HL-60/S4 treated with retinoic acid at 250 ng/mL for 4 days and 3 days (cell line): Measurements from ENCODE around the gene AIRE.

Source experiments
- in situ Hi-C: fragments of 300-500 bp; cut with MboI; formaldehyde crosslinking; loops from 2 replicates; pipeline ENCODE4 v1.7.0; 2022; ENCODE audit warnings: low sequenced_read_pairs

The AIRE gene

DNA sequence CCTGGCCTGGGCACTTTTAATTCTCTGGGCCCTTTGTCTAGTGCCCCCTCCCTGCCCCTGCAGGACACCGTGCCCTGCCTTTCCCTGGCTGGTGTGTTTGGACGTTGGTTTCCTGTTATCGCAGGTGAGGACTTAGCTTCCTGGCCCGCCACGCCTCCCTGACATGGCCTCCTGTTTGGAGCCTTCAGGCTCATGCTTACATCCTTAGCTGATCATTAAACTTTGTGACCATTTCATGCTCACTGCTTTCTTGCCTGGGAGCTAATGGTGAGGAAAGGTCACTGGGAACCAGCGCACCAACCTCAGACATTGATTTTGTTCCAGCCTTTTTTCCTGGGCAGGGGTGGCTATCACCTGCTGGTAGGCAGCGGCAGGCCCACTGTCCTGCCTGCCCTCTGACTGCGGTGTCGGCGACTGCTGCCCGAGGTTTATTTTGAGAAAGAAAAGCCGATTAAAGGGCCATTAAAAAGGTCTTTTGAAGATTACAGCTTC lies 17.9 kb downstream of the AIRE start:
- in situ Hi-C loops = no loop called here

DNA sequence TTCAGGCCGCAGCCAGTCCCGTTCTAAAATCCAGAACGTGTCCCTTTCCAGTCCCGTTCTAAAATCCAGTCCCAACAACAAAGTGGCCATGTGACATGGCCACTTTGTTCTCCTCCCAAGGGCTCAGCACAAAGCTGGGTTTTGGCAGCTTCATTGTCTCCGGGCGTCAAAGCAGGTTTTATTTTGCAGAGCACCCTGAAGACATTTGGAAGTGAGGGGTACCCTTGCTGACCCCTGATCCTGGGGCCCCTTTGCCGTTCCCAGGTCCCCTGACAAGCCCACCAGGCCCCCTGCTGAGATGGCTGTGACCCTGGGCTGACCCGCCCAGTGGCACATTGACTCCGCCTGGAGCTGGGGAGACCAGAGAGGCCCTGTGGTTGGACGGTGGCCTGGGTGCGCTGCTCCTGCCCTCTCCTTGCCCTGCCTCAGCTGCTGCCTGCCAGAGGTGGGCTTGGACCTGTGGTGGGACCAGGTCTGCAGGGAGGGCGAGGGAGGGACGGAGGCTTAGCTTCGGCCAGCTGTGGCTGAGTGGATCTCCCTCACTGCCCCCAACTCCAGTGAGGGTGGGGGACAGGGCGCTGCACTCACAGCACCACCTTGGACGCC lies 18.4 kb downstream of the AIRE start:
- in situ Hi-C loops = no loop called here

DNA sequence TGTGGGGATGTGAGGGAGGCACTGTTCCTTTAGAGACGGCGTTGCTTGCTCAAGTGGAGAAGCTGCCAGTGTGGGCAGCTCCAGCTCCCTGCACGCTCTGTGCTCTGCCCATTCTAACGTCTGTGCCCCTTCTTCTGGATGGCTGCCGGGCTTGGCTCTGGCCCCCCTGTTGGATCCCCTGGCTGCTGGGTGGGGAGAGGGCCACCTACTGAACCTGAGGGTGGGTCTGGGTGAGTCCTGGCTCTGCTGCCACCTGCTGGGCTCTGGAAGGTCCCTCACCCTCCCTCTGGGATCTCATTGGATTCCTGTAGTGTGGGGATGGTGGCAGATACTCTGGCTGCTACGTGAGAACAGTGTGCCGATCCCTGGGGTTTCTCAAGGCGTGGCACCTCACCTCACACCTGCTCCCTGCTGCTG lies 19.2 kb downstream of the AIRE start:
- in situ Hi-C loops = no loop called here

DNA sequence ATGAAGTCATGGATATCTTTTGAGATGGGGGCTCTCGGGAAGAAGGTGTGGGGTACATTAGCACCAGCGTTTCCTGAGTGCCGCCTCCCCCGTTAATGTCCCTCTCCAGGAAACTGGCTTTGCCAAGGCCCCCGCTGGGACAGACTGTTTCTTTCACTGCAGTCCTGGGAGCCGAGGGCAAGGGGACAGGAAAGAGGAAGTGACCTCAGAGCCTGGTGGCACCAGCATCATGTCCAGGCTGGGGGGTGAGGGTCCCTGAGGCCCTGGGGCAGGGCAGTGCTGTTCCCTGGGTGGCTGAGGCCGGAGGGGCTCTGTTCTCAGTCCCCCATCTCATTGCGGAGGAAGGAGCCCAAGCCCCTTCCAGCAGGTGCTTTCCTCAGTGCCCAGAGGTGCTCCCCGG lies 20.0 kb downstream of the AIRE start:
- in situ Hi-C loops = no loop called here

DNA sequence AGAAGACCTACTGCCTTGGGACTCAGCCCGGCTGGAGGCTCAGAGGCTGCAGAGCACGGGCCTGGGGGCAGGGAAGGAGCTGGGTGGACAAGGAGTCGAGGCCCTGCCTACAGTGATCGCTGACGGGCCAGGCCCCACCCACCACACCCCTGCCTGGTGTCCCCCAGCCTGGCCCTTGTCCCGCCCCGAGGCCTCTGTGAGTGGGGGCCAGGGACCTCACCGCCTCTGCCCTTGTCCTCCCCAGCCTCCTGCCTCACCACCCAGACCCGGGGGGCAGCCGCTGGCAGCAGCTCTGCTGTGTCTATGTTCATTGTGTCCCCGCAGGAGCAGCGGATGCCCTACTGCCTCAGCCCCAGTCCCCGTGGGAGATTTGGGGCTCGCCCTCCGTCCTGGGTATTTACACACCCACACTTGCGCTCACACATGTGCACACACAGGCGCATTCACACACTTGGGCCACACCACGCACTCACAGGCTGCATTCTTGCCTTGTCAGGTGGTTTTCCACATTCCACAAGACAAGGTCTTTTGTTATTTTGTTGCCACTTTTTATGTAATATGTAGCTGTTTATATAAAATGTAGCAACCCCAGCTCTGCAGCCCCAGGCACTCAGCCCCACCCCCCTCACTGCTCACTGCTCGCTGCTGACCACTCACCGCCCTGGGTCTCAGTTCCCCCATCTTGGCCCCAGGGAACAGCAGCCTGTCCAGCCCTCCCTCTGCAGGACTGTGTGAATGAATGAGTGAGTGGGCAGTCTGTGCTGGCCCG lies 21.4 kb downstream of the AIRE start:
- in situ Hi-C loops = no loop called here

DNA sequence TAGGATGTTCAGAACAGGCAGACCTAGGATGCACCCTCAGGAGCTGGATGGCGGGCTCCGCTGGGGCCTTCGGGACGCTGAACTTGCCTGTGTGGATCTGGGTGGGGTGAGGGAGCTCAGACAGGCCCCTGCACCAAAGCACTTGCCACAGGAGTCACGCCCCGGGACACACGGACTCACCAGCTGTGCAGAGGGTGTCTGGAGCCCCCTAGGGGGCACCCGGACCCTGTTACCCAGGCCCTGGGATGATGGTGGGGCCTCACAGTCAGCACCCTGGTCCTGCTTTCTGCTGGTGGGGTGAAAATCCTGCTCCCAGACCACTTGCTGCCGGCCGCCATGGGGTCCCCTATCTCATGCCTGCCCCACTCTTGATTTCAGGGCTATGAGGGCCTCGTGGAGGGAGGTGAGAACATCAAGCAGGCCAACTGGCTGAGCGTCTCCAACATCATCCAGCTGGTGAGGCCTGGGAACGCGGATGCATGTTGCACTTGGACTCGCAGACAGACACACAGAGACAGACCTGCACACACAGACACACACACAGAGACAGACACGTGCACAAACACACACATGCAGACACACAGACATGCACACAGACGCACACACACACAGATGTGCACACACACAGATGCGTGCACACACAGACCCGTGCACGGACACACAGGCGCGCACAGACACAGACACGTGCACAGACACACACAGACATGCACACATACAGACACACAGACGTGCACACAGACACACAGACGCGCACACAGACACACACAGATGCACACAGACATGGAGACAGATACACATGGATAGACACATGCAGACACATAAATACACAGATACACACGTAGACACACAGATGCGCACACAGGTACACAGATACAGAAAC lies 25.2 kb downstream of the AIRE start:
- in situ Hi-C loops = no loop called here

DNA sequence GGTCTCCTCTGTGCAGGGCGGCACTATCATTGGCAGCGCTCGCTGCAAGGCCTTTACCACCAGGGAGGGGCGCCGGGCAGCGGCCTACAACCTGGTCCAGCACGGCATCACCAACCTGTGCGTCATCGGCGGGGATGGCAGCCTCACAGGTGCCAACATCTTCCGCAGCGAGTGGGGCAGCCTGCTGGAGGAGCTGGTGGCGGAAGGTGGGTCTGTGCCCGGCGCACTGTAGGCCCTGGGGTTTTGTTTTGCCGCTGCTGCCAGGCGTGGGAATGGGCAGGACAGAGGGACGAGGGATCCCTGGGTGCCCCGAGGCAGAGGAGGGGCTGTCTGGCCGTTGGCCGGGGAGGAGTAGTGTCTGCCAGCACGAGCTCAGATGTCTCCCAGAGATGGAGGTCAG lies 26.4 kb downstream of the AIRE start:
- in situ Hi-C loops = no loop called here

DNA sequence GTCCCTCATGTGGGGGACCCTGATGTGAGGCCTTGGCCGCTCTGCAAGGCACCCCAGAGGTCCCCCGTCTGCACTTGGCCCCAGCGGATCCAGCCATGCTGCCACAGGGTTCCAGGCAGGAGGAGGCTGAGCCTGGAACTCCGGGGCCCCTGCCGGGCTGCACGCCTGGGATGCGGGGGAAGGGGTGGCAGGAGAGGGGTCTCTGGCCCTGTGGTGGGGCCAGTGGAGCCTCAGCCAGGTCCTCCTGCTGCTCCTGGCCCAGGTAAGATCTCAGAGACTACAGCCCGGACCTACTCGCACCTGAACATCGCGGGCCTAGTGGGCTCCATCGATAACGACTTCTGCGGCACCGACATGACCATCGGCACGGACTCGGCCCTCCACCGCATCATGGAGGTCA lies 27.0 kb downstream of the AIRE start:
- in situ Hi-C loops = no loop called here

DNA sequence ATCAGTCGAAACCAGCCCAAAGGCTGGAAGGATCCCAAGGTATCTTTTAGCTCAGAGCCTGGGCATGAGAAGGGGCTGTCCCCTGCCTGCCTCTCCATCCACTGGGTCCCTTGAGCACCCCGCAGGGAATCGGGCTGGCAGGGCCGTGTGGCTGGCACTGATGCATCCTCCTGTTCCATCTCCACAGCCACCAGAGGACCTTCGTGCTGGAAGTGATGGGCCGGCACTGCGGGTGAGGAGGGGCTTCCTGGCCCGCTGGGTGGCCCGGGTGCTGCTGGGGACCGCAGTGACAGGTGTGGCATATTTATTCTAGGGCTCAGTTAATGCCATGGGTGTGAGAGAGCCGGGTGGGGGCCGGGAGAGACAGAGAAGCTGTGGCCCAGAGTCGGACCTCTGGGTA lies 27.8 kb downstream of the AIRE start:
- in situ Hi-C loops = no loop called here

DNA sequence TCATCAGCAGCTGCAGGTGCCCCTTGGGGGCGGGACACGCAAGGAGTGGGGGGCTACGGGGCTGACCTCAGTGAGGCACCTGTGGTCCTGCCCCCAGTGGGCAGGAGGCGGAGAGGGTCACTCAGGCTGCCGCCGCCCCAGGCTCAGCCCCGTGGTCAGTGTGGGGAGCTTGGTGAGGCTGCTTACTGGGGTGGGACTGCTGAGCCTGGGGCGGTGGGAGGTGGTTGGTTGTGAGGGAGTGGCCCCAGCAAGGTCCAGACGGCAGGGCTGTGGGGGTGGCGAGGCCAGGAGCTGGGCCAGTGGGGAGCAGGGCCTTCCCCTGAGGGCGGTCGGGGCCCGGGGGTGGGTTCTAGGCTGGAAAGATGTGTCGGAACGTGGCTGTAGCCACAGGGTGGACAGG lies 28.5 kb downstream of the AIRE start:
- in situ Hi-C loops = no loop called here

DNA sequence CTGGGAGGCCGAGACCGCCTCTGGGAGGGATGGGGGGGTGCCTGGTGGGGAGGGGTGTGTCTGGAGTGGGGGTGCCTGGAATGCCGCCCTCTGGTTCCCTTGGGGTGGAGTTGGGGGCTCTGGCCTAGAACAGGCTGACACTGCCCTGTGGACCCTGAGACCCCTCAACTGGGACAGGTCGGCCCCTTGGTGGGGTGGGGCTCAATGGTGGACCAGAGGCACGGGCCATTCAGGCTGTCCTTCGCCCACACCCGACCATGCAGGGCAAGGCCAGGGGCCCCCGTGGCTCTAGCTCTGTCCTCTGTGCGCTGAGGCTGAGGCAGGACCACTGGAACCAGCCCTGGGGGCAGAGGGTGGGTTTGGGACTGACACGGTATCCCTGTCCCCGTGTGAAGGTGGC lies 28.9 kb downstream of the AIRE start:
- in situ Hi-C loops = no loop called here

DNA sequence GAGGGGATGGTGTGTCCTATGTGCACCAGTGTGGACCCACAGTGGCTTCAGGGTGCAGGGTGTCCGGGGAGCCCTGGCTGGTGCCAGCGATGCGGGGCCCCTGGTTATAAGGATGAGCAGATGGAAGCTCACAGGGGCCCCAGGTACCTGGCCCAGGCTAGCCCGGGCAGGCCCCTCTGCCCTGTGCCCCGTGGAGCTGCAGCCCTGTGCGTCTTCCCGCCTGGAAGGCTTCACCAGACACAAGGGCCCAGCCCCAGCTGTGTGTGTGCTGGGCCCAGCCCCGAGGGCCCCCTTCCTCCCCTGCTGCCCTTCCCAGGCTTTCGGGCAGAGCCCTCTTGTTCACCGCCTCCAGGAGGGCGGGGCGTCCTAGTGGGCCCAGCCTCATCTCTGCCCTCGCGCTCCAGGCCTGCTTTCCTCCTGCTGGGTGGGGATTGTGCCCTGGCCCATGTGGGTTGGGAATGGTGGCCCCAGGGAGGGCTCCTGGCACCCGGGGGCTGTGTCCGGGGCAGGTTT lies 30.1 kb downstream of the AIRE start:
- in situ Hi-C loops = no loop called here

DNA sequence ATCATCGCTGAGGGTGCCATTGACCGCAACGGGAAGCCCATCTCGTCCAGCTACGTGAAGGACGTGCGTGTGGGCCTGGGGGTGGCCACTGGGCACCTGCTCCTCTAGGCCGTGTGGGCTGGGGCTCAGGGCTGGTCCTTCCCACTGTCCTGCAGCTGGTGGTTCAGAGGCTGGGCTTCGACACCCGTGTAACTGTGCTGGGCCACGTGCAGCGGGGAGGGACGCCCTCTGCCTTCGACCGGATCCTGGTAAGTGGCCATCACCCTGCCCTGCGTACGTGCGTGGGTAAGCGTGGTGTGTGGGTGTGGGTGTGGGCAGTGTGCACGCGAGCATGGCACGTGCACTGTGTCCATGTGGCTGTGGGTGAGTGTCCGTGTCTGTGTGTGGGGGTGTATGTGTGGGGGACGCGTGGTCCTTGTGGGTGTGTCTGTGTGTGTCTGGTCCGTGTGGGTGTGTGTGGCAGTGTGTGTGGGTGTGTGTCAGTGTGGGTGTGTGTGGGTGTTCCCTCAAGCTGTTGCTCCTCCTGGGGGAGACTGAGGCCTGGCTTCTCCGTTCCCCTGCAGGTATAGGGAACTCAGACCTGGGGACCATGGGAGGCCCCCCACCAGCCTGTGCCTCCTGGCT lies 30.7 kb downstream of the AIRE start:
- in situ Hi-C loops = no loop called here

DNA sequence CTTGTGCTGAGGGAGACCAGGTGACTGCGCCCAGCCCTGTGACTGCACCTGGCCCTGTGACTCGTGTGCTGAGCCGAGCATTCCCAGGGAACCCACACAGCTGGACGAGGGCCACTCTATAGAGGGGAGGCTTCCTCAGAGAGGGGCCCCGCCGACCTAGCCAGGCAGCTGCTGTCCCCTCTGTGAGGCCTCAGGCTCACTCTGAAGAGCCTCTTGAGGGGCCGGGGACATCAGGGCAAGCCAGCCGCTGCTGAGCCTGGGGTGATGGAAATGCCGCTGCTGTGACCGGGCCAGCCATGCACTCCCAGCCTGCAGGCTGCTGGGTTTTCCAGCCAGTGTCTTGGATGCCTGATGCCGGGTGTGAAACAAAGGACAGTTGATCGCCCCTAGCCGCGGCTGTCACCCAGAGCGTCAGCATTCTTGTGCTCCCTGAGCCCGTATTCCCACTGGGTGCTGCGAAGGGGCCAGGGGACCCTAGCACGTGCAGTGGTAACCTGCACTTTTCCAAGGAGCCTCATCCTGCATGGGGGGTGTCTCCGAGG lies 31.6 kb downstream of the AIRE start:
- in situ Hi-C loops = no loop called here

DNA sequence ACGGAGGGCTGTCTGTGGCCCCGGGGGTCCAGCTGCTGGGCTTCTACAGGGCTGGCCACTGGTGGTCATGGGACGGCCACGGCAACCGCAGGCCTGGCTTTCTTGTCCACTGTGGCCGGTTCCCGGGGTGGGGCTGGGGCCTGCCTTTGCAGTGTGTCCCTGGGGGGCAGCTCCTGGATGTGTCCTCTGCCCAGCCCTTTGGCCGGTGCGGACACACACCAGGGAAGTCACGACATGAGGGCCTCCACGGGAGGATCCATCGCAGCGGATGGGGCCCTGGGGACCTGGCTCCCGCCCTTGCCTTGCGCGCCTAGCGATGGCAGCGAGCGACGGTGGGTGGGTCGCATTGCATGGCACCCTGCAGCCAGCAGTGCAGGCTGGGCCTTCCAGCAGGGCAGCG lies 32.2 kb downstream of the AIRE start:
- in situ Hi-C loops = no loop called here

DNA sequence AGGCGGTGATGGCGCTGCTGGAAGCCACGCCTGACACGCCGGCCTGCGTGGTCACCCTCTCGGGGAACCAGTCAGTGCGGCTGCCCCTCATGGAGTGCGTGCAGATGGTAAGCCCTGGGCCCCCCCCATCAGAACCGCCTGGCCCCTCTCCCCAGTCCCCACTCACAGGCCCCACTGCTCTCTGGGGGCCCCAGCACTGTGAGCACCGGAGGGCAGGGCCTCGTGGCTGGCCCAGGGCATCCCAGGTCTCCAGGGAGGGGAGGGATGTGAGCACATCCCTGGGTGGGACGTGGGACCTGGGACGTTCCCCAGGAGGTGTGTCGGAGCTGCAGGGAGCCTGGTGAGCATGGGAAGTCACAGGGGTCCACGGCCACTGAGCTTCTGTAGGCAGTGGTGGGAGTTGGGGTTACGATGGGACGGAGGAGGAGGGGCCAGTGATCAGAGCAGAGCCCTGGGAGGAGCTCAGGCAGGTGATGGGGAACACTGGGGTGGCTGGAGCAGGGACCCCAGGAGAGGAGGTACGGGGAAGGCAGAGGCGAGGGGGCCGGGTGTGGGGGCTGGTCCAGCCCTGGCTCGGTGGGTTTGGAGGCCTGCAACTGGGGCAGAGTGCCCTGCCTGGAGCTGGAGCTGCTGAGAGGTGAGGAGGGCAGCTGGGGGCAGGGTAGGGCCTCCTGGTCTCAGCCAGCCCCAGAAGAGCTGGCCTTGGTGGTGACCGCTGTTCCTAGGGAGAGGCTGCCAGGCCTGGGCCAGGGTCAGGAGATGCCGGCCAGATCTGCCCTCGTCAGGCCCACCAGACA lies 33.0 kb downstream of the AIRE start:
- in situ Hi-C loops = no loop called here

DNA sequence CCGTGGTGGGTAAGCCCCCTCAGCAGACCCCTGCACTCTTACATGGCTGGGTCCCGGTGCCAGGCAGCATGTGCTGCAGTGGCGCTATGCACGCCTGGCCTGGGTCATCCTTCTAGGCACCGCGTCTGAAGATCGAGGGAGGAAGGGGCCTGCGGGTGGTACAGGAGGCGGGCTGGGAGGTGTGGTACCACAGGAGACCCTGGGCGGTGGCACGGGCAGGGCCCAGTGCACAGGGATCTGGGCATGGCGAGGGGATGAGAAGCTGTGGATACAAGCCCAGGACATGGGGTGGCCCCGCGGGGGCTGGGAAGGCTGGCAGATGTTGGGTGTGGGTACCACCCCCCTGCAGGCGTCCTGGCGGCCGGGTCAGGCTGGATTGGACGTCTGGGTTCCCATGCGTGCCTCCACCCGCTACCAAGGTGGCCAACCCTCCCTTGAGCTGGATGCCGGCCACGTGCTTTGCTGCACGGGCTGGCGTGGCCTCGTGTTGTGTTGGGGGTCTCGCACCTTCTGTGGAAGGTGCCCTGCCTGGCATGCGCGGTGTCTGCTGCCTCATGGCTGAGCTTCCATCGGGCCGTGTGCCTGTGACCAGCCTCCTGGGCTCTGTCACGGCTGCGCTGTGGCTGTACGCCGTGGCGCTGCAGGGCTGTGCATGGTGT lies 33.9 kb downstream of the AIRE start:
- in situ Hi-C loops = no loop called here

DNA sequence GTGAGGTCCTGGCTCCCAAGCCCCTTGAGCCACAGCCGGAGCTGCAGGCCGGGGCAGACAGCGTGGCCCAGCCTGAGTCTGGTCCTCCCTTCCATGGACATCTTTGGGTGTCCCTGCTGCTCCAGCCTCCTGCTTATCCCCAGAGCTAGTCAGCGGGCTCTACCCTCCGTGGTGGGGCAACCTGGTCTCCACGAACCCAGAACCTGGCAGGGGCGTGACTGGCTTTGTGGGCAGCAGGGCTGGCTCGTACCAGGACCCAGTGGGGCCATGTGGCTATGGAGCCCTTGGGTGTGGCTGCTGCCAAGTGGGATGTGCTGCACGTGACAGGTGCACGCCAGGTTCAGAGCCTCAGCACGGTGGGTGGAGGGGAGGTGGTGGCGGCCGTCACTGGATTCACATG lies 35.2 kb downstream of the AIRE start:
- in situ Hi-C loops = no loop called here

DNA sequence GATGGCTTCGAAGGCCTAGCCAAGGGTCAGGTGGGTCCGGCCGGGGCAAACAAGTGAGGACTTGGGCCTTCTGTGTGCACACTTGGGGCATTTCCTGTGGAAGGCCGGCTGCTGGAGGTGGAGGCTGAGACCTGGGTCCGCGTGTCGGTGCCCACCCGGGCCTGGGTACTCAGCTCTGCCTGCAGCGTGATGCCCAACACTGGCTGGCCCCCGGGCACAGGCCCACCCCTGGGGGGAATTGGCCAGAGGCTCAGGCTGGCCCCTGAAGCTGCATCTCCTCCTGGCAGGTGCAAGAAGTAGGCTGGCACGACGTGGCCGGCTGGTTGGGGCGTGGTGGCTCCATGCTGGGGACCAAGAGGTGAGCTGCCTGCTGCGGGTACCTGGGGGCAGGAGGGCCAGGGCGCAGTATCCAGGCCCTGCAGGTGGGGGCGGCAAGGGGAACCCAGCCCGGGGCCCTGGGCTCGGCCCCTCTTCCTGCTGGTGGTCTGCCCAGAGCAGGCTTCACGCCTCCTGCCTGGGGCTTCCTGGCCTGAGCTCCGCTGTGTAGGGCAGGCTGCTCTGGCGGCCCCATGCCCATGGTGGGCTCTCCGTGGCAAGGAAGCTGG lies 36.3 kb downstream of the AIRE start:
- in situ Hi-C loops = no loop called here
